HG03175 (cell line): ENCODE results near the gene FIS1.
"Not testable (repeated sequence)": the region's sequence is repeated elsewhere in the genome, so short reads cannot be mapped to it uniquely, and the experiment has no call there.

ENCODE experiments used
- ATAC-seq: cut with Tn5 transposase; IDR thresholded peaks from one replicate; pipeline ENCODE4 v1.9.1; 2021; ENCODE audit warnings: mild to moderate bottlenecking, moderate library complexity; ENCODE audit not compliant: unreplicated experiment

FIS1 gene

GRCh38 chr7:101244375-101245146, at the start of gene FIS1:
FIS1 (minus strand) TSS chr7:101245081; CDS start chr7:101245004, 77 bp downstream.
- peak; percentile 93 for ATAC-seq

DNA sequence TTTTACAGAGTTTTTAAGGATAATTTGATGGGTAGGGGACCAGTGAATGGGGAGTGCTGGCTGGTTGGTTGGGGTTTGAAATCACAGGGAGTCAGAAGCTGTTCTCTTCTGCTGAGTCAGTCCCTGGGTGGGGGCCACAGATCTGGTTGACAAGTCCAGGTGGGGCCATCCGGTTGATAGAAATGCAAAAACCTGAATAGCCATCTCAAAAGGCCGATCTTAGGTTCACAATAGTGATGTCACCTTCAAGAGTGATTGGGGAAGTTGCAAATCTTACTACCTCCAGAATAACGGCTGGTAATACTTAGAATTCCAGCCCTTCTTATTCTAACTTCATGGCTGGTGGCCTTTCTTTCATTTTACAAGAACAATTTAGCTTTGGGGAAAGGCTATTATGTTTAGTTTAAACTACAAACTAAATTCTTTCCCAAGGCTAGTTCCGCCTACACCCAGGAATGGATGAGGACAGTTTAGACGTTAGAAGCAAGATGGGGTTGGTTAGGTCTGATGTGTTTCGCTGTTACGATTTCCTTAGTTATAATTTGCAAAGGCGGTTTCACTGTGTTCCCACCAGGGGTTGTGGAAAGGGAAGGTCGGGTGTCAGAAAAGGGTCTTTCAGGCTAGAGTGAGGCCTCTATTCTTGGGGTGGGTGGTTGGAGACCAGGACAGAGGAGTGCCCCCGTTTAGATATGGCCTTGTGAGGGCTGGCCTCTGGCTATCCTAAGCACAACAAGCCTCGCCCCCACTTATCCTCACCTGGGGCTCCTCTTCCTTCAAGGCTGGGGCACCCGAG, 49.4 kb upstream of the FIS1 start:
- ATAC-seq = no peak

GRCh38 chr7:101293069-101294021, 48.5 kb upstream of the FIS1 start:
- not testable (repeated sequence) for ATAC-seq

DNA sequence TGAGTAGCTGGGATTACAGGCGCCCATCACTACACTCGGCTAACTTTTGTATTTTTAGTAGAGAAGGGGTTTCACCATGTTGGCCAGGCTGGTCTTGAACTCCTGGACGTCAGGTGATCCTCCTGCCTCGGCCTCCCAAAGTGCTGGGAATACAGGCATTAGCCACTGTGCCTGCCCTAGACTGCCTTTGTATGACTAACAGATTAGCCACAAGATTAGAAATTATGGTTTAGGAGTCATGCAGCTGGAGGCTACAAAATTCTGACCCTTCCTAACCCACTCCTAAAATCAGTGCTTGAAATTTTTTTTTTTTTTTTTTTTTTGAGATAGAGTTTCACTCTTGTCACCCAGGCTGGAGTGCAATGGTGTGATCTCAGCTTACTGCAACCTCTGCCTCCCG, 47.7 kb upstream of the FIS1 start:
- ATAC-seq = not testable (repeated sequence)

DNA sequence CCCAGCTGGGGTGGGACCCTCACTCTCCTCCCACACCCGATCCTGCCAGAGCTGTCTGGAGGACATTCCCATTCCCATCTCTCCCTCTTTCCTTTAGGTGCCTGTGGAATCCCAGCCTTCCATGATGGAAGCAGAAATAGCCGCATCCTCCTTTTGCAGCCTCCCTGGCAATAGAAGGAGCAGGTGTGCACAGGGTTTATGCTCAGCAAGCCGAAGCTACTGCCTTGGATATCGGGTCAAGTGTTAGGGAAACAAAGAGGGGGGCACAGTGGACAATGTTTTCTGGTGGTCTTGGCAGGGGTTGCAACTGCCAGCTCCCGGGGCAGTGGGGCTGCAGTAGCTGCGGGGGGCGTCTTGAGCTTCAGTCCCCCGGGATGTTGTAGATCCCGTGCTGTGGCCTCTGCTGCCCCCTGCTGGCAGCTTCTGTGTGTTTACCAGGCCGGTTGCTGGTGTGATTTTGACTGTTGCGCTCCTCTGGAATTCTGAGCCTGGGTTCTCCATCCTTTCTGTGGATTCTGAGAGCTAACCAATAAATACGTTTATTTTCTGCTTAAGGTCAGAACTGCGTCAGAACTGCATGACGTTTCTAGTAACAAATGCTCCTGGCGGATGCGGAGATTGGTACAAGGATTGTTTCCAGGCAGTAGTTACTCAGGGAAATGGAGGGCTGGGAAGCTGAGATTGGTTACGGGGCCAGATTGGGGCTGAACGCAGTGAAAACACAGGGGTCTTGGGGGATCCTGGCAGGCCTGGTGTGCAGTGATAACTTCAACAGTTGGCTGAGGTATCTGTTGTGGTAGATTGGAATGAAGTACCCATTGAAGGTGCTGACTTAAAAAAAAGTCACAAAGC, 45.5 kb upstream of the FIS1 start:
- peak; percentile 48 for ATAC-seq

DNA sequence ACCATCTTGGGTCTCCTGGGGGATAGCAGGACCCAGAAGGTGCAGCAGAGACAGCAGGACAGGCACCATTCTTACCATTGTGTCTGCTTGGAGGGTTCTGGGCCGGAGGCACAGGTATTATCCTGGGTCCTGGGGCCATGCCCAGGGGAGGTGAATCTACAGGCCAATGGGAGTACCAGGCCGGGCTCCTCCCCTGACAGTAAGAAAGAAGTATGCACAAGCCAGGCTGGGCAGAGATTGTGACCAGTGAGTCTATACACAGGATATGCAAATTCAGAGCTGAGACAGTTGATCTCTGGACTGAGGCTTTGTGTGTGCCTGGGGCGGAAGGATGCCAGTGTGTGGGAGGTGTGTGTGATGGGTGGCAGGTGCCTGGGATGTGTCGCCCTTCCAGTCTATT, 44.8 kb upstream of the FIS1 start:
- ATAC-seq = peak; percentile 87

GRCh38 chr7:101288439-101288838, 43.6 kb upstream of the FIS1 start:
- no peak for ATAC-seq

GRCh38 chr7:101287032-101287431, 42.2 kb upstream of the FIS1 start:
- ATAC-seq = no peak

DNA sequence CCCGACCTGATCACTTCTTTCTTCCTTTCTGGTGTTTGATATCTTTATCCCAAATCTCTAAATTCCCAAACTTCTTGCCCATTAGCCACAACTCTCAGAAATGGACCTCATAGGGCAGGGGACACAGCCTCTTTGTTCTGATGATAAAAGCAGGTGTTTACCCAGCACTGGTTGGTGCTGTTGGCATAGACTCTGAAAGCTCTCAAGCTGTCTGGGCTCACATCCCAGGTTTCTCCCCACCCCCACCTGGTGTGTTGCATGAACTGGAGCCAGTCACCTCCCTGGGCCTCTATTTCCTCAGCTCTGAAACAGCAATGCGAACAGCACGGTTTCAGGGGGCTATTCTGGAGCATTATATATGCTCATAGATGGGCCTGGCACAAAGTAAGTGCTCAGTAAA, 41.0 kb upstream of the FIS1 start:
- not testable (repeated sequence) for ATAC-seq

DNA sequence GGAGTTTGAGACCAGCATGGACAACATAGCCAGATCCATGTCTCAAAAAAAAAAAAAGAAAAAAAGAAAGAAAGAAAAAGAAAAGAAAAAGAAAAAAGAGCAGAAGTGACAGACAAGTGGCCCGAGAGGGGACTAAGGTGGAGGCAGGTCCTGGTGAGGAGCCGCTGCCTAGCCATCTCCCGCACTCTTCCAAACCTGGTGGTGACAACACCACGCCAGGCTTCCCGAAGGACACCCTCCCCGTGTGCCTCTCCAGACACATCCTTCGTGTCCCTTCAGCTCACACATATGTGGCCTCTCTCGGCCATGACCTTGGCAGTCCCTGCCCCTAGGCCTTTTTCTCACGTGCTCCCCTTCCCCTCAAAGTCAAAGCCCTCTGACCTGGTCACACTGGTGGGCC, 40.3 kb upstream of the FIS1 start:
- no peak for ATAC-seq

DNA sequence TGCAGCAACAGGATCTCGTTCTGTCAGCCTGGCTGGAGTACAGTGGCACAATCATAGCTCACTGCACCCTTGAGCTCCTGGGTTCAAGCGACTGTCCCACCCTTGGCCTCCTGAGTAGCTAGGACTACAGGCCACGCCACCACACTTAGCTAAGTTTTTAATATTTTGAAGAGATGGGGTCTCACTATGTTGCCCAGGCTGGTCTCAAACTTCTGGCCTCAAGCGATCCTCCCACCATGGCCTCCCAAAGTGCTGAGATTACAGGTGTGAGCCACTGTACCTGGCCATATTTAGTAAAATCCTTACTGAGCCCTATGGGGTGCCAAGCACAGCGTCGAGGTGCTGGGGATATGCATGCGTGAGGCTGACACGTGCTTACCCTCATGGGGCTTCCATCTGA, 36.0 kb upstream of the FIS1 start:
- ATAC-seq = not testable (repeated sequence)

DNA sequence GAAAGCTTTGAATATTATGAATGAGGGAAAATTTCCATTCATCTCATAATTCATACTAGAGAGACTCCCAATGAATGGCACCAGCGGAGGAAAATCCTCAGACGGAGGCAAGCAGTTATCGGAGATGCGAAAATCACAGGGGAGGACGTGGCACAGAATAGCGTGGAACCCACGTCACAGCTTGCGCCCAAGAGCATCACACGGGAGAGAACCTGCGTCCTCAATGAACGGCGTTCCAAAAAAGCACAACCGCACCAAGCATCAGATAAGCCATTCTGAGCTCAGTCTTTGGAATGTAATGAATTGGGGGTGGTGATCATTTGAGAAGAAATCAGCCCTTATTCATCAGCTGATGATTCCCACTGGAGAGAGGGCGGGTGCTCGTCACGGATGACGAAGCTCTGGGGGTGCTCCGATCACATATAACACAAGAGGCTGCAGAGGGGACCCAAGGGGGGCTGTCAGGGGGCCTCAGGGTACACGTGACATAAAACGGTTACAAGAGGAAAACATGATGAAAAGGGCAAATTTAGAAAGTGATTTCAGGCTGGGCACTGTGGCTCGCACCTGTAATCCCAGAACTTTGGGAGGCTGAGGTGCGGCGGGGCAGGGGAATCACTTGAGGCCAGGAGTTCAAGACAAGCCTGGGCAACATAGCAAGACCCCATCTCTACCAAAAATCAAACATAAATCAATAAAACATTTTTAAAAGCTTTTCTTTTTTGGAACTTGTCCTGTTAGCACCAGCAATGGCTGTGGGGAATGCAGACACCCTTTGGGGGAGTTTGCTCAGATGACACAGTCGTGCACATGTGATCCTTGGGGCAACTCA, 33.8 kb upstream of the FIS1 start:
- no peak for ATAC-seq

- ATAC-seq = no peak
Observed at GRCh38 chr7:101277155-101277554, 32.3 kb upstream of the FIS1 start.

DNA sequence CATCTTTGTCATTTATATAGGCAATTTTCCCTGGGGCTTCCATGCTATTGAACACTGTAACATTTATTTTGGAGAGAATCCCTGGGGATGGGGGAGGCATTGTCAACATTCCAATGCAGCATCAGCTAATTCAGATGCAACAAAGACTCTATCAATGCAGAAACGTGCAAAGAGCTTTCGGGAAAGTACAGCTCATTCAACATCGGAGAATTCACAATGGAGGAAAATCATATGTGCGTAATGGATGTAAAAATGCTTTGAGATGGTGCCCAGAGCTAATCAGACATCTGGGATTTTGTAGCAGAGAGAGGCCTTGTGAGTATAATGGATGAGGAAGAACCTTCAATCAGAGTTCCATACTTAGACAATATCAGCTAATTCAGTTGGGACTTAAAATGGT, 28.3 kb upstream of the FIS1 start:
- ATAC-seq = no peak

DNA sequence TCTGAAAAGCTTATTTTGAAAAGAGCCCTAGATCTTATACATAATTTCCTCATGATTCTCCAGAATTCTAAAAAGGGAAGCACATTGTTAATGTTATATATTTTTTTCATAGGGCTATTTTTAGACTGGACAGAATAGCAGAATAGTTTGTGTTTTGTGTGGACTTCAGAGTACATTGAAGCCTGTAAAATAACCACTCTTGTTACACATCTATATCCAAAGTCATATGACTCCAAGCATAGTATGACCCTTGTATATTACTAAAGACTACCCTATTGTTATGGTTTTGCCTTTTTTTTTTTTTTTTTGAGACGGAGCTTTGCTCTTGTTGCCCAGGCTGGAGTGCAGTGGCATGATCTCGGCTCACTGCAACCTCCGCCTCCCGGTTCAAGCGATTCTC, 26.1 kb upstream of the FIS1 start:
- no peak for ATAC-seq

- ATAC-seq = no peak
Observed at GRCh38 chr7:101269664-101270063, 24.8 kb upstream of the FIS1 start.

DNA sequence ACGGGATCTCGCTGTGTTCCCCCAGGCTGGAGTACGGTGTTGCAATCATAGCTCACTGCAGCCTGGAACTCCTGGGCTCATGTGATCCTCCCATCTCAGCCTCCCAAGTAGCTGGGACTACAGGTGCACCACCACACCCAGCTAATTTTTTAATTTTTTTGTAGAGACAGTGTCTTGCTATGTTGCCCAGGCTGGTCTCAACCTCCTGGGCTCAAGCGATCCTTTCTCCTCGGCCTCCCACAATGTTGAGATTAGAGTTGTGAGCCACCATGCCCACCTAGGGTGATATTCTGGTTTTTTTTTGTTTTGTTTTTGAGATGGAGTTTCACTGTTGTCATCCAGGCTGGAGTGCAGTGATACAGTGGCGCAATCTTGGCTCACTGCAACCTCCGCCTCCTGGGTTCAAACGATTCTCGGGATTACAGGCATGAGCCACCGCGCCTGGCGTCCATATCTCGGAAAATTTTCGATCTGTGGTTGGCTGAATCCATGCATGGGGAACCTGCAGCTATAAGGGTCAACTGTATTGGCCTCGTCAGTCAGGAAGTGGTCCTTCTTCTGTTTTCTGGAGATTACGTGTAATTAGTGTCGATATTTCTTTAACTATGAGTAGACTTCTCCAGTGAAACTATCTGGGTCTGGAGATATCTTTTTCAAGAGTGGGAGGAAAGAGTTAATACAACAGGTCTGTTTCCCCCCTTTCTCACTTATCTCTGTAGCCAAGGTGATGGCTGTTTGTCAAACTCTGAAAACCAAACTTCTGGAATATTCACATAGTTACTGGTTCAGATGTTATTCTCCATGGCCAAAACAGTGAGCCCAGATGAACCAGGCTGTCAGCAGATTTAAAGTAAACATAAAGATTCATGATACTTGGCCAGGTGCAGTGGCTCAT, 21.0 kb upstream of the FIS1 start:
- ATAC-seq = no peak

- ATAC-seq = not testable (repeated sequence)
Observed at GRCh38 chr7:101264102-101264706, 19.3 kb upstream of the FIS1 start.
